Endothelial cell of umbilical vein (primary cell): ENCODE data around the gene EVX2. TPM values are rescaled to one million over a fixed set of nuclear protein-coding genes. Genes with fewer than 3 reads are reported as not detected.

Experiments used
- BruUV-seq: library from RNA; stranded (reverse); fragments of 400-500 nt; replicated peaks from 2 replicates; lab custom pipeline; 2021; lab: Mats Ljungman, UMichigan
- CTCF ChIA-PET: fragments of 300-600, 350-600 bp; sonication (Branson Sonifier 250); formaldehyde crosslinking; loops from one replicate; lab custom pipeline; 2021; ENCODE audit warnings: antibody characterized with exemption, inconsistent platforms; lab: Charles Lee
- POLR2A ChIA-PET: fragments of 300-600, 350-600 bp; sonication (Branson Sonifier 250); formaldehyde crosslinking; loops from one replicate; lab custom pipeline; 2021; ENCODE audit warnings: antibody characterized with exemption, inconsistent platforms; lab: Charles Lee
- DNase-seq: peaks from one replicate; pipeline ENCODE4 v3.0.0-alpha.2; 2011; ENCODE audit warnings: low read depth, low spot score
- FAIRE-seq: peaks from 2 replicates; lab custom pipeline; 2011; peaks lifted over from hg19 to GRCh38; lab: Jason Lieb, UNC
- H2AFZ ChIP-seq: 2 replicates; pipeline ENCODE4 v1.6.0; 2012; ENCODE audit warnings: low read depth, low read length, control low read depth, inconsistent platforms
- H3K27ac ChIP-seq: 2 replicates; pipeline ENCODE4 v1.5.1; 2011; ENCODE audit warnings: low read depth, mild to moderate bottlenecking, control low read depth, low read length, moderate library complexity; ENCODE audit not compliant: insufficient read depth
- H3K27me3 ChIP-seq, 2 experiments: 2 replicates each; pipeline versions ENCODE4 v1.6.0 to v1.6.1; 2011; ENCODE audit warnings: low read length in 2 of 2, mixed read lengths in 1 of 2; ENCODE audit not compliant: control insufficient read depth in 2 of 2, insufficient read depth in 2 of 2
- H3K36me3 ChIP-seq, 2 experiments: 2 replicates in 1 of 2; 3 replicates in 1 of 2; pipeline ENCODE4 v1.5.1; 2011; ENCODE audit warnings: low read length in 2 of 2, mild to moderate bottlenecking in 1 of 2, moderate library complexity in 1 of 2; ENCODE audit not compliant: control insufficient read depth in 2 of 2, insufficient read depth in 2 of 2; ENCODE audit errors: extremely low read depth in 1 of 2
- H3K4me1 ChIP-seq: 3 replicates; pipeline ENCODE4 v1.5.1; 2011; ENCODE audit warnings: mild to moderate bottlenecking, low read length; ENCODE audit not compliant: control insufficient read depth, insufficient read depth; ENCODE audit errors: extremely low read depth
- H3K4me2 ChIP-seq: 2 replicates; pipeline ENCODE4 v1.6.1; 2011; ENCODE audit warnings: low read length, control low read depth, mixed read lengths; ENCODE audit not compliant: insufficient read depth
- H3K4me3 ChIP-seq, 3 experiments: fragments of 200-600 bp in 1 of 3; sonication (generic), shearing (Covaris generic) in 1 of 3; replicated peaks in 1 of 3; 2 replicates each; pipeline ENCODE4 v1.5.1; 2011 to 2016; ENCODE audit warnings: control low read depth in 3 of 3, low read length in 3 of 3, mild to moderate bottlenecking in 2 of 3, inconsistent platforms in 1 of 3, low read depth in 1 of 3, moderate library complexity in 1 of 3; ENCODE audit not compliant: insufficient read depth in 1 of 3
- H3K79me2 ChIP-seq: 2 replicates; pipeline ENCODE4 v1.6.0; 2012; ENCODE audit warnings: low read length, inconsistent platforms; ENCODE audit not compliant: control insufficient read depth, insufficient read depth
- H3K9ac ChIP-seq: replicated peaks from 2 replicates; pipeline ENCODE3; 2011; ENCODE audit warnings: low read length, control low read depth; ENCODE audit not compliant: insufficient read depth; ENCODE audit errors: extremely low read depth
- H3K9me1 ChIP-seq: replicated peaks from 3 replicates; pipeline ENCODE4 v1.6.0; 2011; ENCODE audit warnings: mild to moderate bottlenecking, low read length; ENCODE audit not compliant: control insufficient read depth, insufficient read depth; ENCODE audit errors: extremely low read depth
- H3K9me3 ChIP-seq: replicated peaks from 2 replicates; pipeline ENCODE4 v1.5.1; 2012; ENCODE audit warnings: low read length, inconsistent platforms; ENCODE audit not compliant: control insufficient read depth, insufficient read depth
- H4K20me1 ChIP-seq: replicated peaks from 2 replicates; pipeline ENCODE3; 2011; ENCODE audit warnings: mild to moderate bottlenecking, low read length; ENCODE audit not compliant: control insufficient read depth, insufficient read depth; ENCODE audit errors: extremely low read depth
- EZH2 ChIP-seq: IDR thresholded peaks from 2 replicates; pipeline ENCODE4 v1.6.1; 2012; ENCODE audit warnings: borderline replicate concordance, low read depth, mild to moderate bottlenecking, moderate library complexity, low read length, inconsistent platforms; ENCODE audit not compliant: severe bottlenecking
- FOS ChIP-seq: IDR thresholded peaks from 2 replicates; pipeline ENCODE4 v1.6.1; 2011; ENCODE audit warnings: mild to moderate bottlenecking, low read length, moderate library complexity, borderline replicate concordance; ENCODE audit not compliant: insufficient read depth
- GATA2 ChIP-seq: IDR thresholded peaks from 2 replicates; pipeline ENCODE4 v1.7.0; 2011; ENCODE audit warnings: low read depth, mild to moderate bottlenecking, moderate library complexity, mixed read lengths, low read length; ENCODE audit not compliant: insufficient read length, insufficient read depth
- JUN ChIP-seq: IDR thresholded peaks from 2 replicates; pipeline ENCODE4 v1.6.1; 2011; ENCODE audit warnings: borderline replicate concordance, low read depth; ENCODE audit not compliant: insufficient read length, insufficient read depth
- POLR2A ChIP-seq: IDR thresholded peaks from 2 replicates; pipeline ENCODE4 v1.6.1; 2012; ENCODE audit warnings: low read depth, mild to moderate bottlenecking, control low read depth, low read length
- dilution Hi-C: fragments of 300-500 bp; cut with MboI; formaldehyde crosslinking; loops from one replicate; pipeline ENCODE4 v1.15.0; 2019; ENCODE audit warnings: low sequenced_read_pairs; ENCODE audit not compliant: extremely low pct_ligation_motif_present
- intact Hi-C: fragments of 100-400 bp; cut with micrococcal nuclease; formaldehyde crosslinking; loops from one replicate; pipeline ENCODE4 v1.10.0; 2022
- polyA plus RNA-seq, 4 experiments: library from polyadenylated mRNA; depleted of rRNA in 3 of 4; stranded (reverse) in 3 of 4; unstranded in 1 of 4; fragments of >200 nt; gene quantifications; 2 replicates each; pipeline versions ENCODE4 v1.2.1 to v1.2.3, GENCODE V29; 2011 to 2012; ENCODE audit warnings: missing spikeins in 1 of 4
- total RNA-seq: library from RNA; stranded (reverse); gene quantifications from 2 replicates; pipeline ENCODE4 v1.2.3, GENCODE V29; 2021
- TF ChIP-seq, protein P1 (sequence below): IDR thresholded peaks from 2 replicates; pipeline ENCODE4 v1.6.1; 2011; ENCODE audit not compliant: insufficient read depth, insufficient read length
- TF ChIP-seq, protein P2 (sequence below), 2 donors: IDR thresholded peaks; 1 replicate in 1 of 2; 2 replicates in 1 of 2; pipeline ENCODE4 v1.5.1; 2011; ENCODE audit warnings: low read length in 2 of 2, mild to moderate bottlenecking in 2 of 2, moderate library complexity in 2 of 2, control low read depth in 1 of 2, inconsistent platforms in 1 of 2, low read depth in 1 of 2; ENCODE audit not compliant: insufficient read depth in 1 of 2; ENCODE audit errors: extremely low read depth in 1 of 2

EVX2 gene
- total and polyA plus RNA-seq, 2 donors (not counting 3 experiments of a cell fraction or from before 2014, with no cell fraction given): not detected

DNA sequence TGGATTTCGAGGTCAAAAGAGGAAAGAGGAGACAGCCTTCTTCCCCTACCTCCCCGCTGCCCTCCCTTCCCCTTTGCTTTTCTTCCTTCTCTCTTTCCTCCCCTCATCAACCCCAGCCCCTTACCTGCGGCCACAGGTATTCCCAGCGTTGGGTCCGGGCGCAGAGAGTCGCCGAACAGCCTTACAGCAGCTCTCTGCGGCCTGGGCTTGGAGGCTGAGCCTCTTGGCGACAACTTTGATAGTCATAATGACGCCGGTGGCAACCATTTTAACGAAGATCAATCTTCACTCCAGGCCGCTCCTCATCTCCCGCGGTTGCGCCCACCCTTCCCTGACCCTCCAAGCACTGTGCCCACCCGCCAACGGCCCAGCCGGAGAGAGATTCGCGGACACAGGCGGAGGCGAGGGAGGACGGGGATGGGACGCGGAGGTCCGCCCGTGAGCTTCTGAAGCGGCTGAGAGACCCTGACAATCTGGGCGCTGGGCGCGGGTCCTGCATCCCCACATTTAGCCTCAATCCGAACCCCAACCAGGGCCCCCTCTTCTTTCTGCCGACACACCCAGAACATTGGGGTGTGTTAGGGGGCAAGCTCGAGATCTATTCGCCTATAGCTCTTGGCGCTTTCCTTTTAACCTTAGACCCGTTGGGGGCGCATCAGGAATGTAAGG is 1.5 kb upstream of the EVX2 start:
- CTCF ChIA-PET: interaction anchor here (0.6 to 6.1 kb wide), 8 partner anchors 9 to 882 kb away, joined by 4 to 102 read pairs (median 5); no protein-coding TSS in a partner anchor
- Histone ChIP-seq H3K27ac (no peak overlapping the region), H2AFZ (no peak overlapping the region), H3K27me3 (peaks cover 95 to 100% of the 10 kb centered on the region in 2 experiments), H3K9me3 (no peaks in the 10 kb centered on the region), H3K4me2 (no peak overlapping the region), H3K4me1 (no peaks in the 10 kb centered on the region), H3K9ac (no peak overlapping the region), H3K79me2 (no peaks in the 10 kb centered on the region), H4K20me1 (no peaks in the 10 kb centered on the region), H3K4me3 (no peak overlapping the region), H3K36me3 (no peaks in the 10 kb centered on the region), H3K9me1 (no peaks in the 10 kb centered on the region)
- no peak for DNase-seq
- BruUV-seq: no TSS peak
- no peak for FAIRE-seq
- TF ChIP-seq, protein P1, sequence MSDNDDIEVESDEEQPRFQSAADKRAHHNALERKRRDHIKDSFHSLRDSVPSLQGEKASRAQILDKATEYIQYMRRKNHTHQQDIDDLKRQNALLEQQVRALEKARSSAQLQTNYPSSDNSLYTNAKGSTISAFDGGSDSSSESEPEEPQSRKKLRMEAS: no peak
- peak; percentile 97 for TF ChIP-seq EZH2
- POLR2A ChIA-PET: no interaction called here
- intact Hi-C loops: no loop called here
- dilution Hi-C loops: no loop called here

DNA sequence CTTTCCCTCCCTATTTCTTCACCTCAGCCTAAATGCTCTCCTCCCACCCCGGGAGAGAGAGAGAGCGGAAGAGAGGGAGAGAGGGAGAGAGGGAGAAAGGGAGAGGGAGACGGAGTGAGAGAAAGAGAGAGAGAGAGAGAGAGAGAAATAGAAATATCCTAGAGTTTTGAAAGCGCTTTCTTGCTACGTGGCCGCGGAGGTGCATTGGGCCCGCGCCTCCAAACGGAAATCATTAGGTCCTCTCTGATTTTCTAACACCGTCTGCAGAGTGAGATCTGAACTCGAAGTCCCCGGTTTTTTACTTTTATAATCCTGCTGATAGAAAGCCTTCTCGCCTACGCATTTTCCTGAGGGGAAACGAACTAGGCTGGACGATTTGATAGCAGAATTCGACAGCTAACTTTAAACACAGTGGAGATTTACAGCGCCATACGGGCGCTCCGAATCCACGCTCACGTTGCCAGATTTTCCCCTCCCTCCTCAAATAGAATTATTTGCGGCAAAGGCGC is 903 bp upstream of the EVX2 start:
- H4K20me1 ChIP-seq: no peaks in the 10 kb centered on the region
- no peak overlapping the region for H3K4me2 ChIP-seq
- no peak overlapping the region for H2AFZ ChIP-seq
- BruUV-seq: no TSS peak
- TF ChIP-seq JUN (no peak), POLR2A (no peak), GATA2 (no peak), FOS (no peak), EZH2 (peak; percentile 97)
- TF ChIP-seq, protein P2, sequence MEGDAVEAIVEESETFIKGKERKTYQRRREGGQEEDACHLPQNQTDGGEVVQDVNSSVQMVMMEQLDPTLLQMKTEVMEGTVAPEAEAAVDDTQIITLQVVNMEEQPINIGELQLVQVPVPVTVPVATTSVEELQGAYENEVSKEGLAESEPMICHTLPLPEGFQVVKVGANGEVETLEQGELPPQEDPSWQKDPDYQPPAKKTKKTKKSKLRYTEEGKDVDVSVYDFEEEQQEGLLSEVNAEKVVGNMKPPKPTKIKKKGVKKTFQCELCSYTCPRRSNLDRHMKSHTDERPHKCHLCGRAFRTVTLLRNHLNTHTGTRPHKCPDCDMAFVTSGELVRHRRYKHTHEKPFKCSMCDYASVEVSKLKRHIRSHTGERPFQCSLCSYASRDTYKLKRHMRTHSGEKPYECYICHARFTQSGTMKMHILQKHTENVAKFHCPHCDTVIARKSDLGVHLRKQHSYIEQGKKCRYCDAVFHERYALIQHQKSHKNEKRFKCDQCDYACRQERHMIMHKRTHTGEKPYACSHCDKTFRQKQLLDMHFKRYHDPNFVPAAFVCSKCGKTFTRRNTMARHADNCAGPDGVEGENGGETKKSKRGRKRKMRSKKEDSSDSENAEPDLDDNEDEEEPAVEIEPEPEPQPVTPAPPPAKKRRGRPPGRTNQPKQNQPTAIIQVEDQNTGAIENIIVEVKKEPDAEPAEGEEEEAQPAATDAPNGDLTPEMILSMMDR (IDR thresholded peaks at IDR 0.05; ENCODE audit: extremely low read depth in 1 of 2, insufficient read depth in 1 of 2, low read depth in 1 of 2, low read length in 2 of 2): no peak
- H3K9me1 ChIP-seq: no peaks in the 10 kb centered on the region
- H3K4me1 ChIP-seq: no peaks in the 10 kb centered on the region
- CTCF ChIA-PET: interaction anchor here (1.3 to 6.1 kb wide), 6 partner anchors 9 to 881 kb away, joined by 4 to 102 read pairs (median 10); no protein-coding TSS in a partner anchor
- H3K27ac ChIP-seq: no peak overlapping the region
- H3K36me3 ChIP-seq: no peaks in the 10 kb centered on the region
- H3K27me3 ChIP-seq: peaks cover 90 to 97% of the 10 kb centered on the region in 2 experiments
- FAIRE-seq: no peak
- no peak for DNase-seq
- dilution Hi-C loops: no loop called here
- intact Hi-C loops: no loop called here
- H3K9ac ChIP-seq: no peak overlapping the region
- H3K9me3 ChIP-seq: no peaks in the 10 kb centered on the region
- no peak overlapping the region for H3K4me3 ChIP-seq
- H3K79me2 ChIP-seq: no peaks in the 10 kb centered on the region
- POLR2A ChIA-PET: no interaction called here
